ENCODE measurements around the gene PLEKHA5.

The PLEKHA5 gene

GRCh38 chr12:19209661-19210060 is 80.1 kb downstream of the PLEKHA5 start:
- Histone ChIP-seq H3K36me3 (no peaks in the 10 kb centered on the region), H3K9me3 (no peaks in the 10 kb centered on the region), H3K4me1 (ENCODE audit: control insufficient read depth in 1 of 2, insufficient read depth in 1 of 2, low read depth in 1 of 2, low read length in 1 of 2) (no peaks in the 10 kb centered on the region), H3K27me3 (no peaks in the 10 kb centered on the region), H3K27ac (no peak overlapping the region), H3K4me3 (ENCODE audit: low read depth in 1 of 2, low read length in 1 of 2) (no peak overlapping the region)
- TF ChIP-seq CTCF (IDR thresholded peaks at IDR 0.05): no peak

- Histone ChIP-seq H3K27me3 (no peaks in the 10 kb centered on the region), H3K9me3 (no peaks in the 10 kb centered on the region), H3K4me1 (ENCODE audit: control insufficient read depth in 1 of 2, insufficient read depth in 1 of 2, low read depth in 1 of 2, low read length in 1 of 2) (no peaks in the 10 kb centered on the region), H3K27ac (no peak overlapping the region), H3K36me3 (no peaks in the 10 kb centered on the region), H3K4me3 (ENCODE audit: low read depth in 1 of 2, low read length in 1 of 2) (no peak overlapping the region)
- TF ChIP-seq CTCF (IDR thresholded peaks at IDR 0.05): no peak
Measured at GRCh38 chr12:19211802-19212201, 82.3 kb downstream of the PLEKHA5 start.

DNA sequence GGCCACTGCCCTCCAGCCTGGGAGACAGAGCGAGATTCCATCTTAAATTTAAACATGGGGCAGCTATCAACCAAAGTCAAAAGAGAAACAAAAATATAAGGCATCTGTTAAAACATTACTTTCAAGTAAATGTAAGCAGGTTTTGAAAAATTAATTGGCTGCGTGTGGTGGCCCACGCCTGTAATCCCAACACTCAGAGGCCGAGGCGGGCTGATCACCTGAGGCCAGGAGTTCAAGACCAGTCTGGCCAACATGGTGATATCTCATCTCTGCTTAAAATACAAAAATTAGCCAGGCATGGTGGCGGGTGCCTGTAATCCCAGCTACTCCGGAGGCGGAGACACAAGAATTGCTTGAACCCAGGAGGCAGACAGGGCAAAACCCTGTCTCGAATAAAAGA is 82.7 kb downstream of the PLEKHA5 start:
- Histone ChIP-seq H3K27ac (no peak overlapping the region), H3K27me3 (no peaks in the 10 kb centered on the region), H3K4me3 (ENCODE audit: low read depth in 1 of 2, low read length in 1 of 2) (no peak overlapping the region), H3K9me3 (no peaks in the 10 kb centered on the region), H3K36me3 (no peaks in the 10 kb centered on the region), H3K4me1 (ENCODE audit: control insufficient read depth in 1 of 2, insufficient read depth in 1 of 2, low read depth in 1 of 2, low read length in 1 of 2) (no peaks in the 10 kb centered on the region)
- no peak for TF ChIP-seq CTCF (IDR thresholded peaks at IDR 0.05)

DNA sequence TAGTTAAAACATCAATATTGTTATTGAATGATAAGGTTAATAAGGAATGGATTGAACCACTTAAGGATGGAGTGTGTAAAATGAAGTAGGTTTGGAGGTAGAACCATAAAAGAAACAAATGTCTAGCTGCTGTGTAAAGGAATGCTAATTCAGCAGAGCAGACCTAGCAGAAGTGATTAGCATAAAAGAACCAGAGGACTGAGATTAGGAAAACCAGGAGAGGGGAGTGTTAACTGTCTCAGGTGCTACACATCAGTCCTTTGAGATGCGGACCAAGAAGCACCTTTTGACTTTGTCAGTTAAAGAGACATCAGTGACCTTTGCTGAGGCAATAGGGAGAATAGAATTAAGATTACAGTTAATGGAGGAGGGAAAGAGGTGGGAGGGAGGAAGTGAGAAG is 84.5 kb downstream of the PLEKHA5 start:
- TF ChIP-seq CTCF (IDR thresholded peaks at IDR 0.05): no peak
- Histone ChIP-seq H3K27me3 (no peaks in the 10 kb centered on the region), H3K27ac (no peak overlapping the region), H3K4me3 (ENCODE audit: low read depth in 1 of 2, low read length in 1 of 2) (no peak overlapping the region), H3K9me3 (no peaks in the 10 kb centered on the region), H3K36me3 (no peaks in the 10 kb centered on the region), H3K4me1 (ENCODE audit: control insufficient read depth in 1 of 2, insufficient read depth in 1 of 2, low read depth in 1 of 2, low read length in 1 of 2) (no peaks in the 10 kb centered on the region)

DNA sequence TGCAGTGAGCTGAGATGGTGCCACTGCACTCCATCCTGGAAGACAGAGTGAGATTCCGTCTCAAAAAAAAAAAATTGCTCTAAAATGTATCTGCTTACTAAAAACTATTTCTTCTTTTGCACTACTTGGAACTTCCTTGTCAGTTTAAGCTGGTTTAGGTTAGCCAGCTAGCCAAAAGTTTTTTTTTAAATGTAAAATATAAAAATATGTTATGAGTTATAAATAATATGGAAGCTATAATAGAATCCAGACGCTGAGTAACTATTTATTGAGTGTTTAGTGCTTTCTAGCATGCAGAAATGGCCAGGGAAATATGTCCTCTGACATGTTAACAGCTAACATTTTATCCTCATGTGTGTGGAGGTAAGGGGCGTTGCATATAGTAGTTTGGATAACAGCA is 85.6 kb downstream of the PLEKHA5 start:
- TF ChIP-seq CTCF (IDR thresholded peaks at IDR 0.05): no peak

DNA sequence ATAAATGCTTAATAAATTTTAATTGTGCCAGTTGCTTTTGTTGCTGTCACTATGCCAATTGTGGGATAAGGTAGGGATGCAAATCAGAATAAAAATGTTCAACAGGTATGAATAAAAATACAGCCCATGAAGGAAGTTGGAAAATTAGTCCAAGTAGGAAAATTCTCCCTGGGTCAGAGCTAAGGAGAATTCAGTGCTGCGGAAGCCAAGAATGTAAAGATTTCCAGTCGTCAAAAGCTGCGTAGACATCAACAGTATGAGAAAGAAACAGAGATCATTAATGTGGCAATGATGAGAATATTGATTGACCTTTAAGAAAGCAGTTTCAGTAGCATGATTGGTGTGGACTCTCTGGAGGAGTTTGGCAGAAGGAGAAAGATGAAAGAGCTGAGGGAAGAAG is 87.9 kb downstream of the PLEKHA5 start:
- Histone ChIP-seq H3K27ac (no peak overlapping the region), H3K4me3 (ENCODE audit: low read depth in 1 of 2, low read length in 1 of 2) (no peak overlapping the region), H3K36me3 (no peaks in the 10 kb centered on the region), H3K9me3 (no peaks in the 10 kb centered on the region), H3K27me3 (no peaks in the 10 kb centered on the region), H3K4me1 (ENCODE audit: control insufficient read depth in 1 of 2, insufficient read depth in 1 of 2, low read depth in 1 of 2, low read length in 1 of 2) (no peaks in the 10 kb centered on the region)
- no peak for TF ChIP-seq CTCF (IDR thresholded peaks at IDR 0.05)

More for the DNA sequence above, 85.6 kb downstream of the PLEKHA5 start:
- H3K4me1 ChIP-seq (ENCODE audit: control insufficient read depth in 1 of 2, insufficient read depth in 1 of 2, low read depth in 1 of 2, low read length in 1 of 2): no peaks in the 10 kb centered on the region
- H3K27ac ChIP-seq: no peak overlapping the region
- H3K9me3 ChIP-seq: no peaks in the 10 kb centered on the region
- no peak overlapping the region for H3K4me3 ChIP-seq (ENCODE audit: low read depth in 1 of 2, low read length in 1 of 2)
- no peaks in the 10 kb centered on the region for H3K27me3 ChIP-seq
- H3K36me3 ChIP-seq: no peaks in the 10 kb centered on the region
